Liver (tissue), 3 donors: Measurements from ENCODE around the gene GMDS.

Experiments
- FOXA1 ChIP-seq: IDR thresholded peaks from 2 replicates; pipeline ENCODE4 v1.6.1; 2016; ENCODE audit warnings: antibody characterized with exemption
- JUND ChIP-seq, 2 donors: IDR thresholded peaks; 2 replicates each; pipeline ENCODE4 v1.6.1; 2016; ENCODE audit warnings: antibody characterized with exemption in 2 of 2
- NR2F2 ChIP-seq: IDR thresholded peaks from 2 replicates; pipeline ENCODE4 v1.6.1; 2016; ENCODE audit warnings: antibody characterized with exemption
- SP1 ChIP-seq: IDR thresholded peaks from 2 replicates; pipeline ENCODE4 v1.6.1; 2018; ENCODE audit warnings: antibody characterized with exemption, mild to moderate bottlenecking
- TAF1 ChIP-seq: conservative IDR thresholded peaks from 2 replicates; pipeline ENCODE4 v1.6.1; 2016; ENCODE audit warnings: antibody characterized with exemption, mild to moderate bottlenecking
- YY1 ChIP-seq: IDR thresholded peaks from 2 replicates; pipeline ENCODE4 v1.6.1; 2016; ENCODE audit warnings: antibody characterized with exemption, mild to moderate bottlenecking
- TF ChIP-seq, protein P1 (sequence below): fragments of 150-350 bp; IDR thresholded peaks from 2 replicates; pipeline ENCODE4 v1.5.1; 2017; ENCODE audit warnings: improper control_type of control experiment, low read depth, low read length; ENCODE audit not compliant: missing input control
- TF ChIP-seq, protein P2 (sequence below): IDR thresholded peaks from 2 replicates; pipeline ENCODE4 v1.6.1; 2016; ENCODE audit warnings: antibody characterized with exemption
- TF ChIP-seq, protein P3 (sequence below): IDR thresholded peaks from 2 replicates; pipeline ENCODE4 v1.6.1; 2016; ENCODE audit warnings: antibody characterized with exemption
- donor health status: healthy.
- donor health status: healthy.

DNA sequence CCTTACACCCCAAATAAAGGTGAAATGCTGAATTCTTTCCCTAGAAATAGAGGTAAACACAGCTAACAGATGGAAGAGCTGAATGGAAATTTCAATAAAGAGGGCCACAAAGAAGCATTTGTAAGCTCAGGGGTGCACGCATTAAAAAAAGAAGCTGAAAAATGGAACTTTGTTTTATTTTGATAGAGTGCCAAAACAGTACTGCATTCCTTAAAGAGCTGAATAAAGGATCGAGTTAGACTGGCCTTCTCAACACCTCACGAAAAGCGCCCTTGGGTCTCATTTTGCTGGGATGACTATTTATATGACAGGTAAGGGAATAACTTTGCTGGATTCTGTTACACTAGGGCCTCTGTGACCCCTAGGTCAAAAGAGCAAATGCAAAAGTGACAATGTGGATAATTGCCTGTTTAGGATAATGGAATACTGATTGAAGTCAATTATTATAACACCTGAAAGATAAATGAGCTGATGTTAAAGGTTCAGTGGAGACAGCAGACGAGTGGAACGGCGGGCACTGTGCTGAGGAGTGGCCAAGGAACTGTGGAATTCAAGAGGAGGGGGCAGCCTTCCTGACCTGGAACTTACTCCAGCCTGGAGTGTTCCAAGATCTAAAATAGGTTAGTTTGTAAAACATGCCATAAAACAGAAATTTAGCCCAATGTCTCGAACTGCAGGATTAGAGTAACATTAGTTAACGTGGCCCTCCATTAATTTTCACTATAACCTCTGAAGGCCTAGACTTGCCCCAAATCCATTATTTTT is 467.3 kb downstream of the GMDS start:
- TF ChIP-seq, protein P1, sequence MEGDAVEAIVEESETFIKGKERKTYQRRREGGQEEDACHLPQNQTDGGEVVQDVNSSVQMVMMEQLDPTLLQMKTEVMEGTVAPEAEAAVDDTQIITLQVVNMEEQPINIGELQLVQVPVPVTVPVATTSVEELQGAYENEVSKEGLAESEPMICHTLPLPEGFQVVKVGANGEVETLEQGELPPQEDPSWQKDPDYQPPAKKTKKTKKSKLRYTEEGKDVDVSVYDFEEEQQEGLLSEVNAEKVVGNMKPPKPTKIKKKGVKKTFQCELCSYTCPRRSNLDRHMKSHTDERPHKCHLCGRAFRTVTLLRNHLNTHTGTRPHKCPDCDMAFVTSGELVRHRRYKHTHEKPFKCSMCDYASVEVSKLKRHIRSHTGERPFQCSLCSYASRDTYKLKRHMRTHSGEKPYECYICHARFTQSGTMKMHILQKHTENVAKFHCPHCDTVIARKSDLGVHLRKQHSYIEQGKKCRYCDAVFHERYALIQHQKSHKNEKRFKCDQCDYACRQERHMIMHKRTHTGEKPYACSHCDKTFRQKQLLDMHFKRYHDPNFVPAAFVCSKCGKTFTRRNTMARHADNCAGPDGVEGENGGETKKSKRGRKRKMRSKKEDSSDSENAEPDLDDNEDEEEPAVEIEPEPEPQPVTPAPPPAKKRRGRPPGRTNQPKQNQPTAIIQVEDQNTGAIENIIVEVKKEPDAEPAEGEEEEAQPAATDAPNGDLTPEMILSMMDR, result no peak
- TF ChIP-seq FOXA1, result no peak
- no peak for TF ChIP-seq TAF1
- no peak for TF ChIP-seq YY1
- no peak for TF ChIP-seq JUND (IDR thresholded peaks at IDR 0.05)
- TF ChIP-seq, protein P2, sequence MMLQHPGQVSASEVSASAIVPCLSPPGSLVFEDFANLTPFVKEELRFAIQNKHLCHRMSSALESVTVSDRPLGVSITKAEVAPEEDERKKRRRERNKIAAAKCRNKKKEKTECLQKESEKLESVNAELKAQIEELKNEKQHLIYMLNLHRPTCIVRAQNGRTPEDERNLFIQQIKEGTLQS, result no peak
- TF ChIP-seq SP1, result no peak
- peak; percentile 32 for TF ChIP-seq NR2F2
- TF ChIP-seq, protein P3, sequence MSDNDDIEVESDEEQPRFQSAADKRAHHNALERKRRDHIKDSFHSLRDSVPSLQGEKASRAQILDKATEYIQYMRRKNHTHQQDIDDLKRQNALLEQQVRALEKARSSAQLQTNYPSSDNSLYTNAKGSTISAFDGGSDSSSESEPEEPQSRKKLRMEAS, result no peak
